Cardiac fibroblast (primary cell): ENCODE results near the gene ELP1.

Experiments
- DNase-seq, 2 donors: peaks; one replicate each; pipeline versions ENCODE4 v3.0.0 to v3.0.0-alpha.2; 2010; ENCODE audit warnings: low read depth in 2 of 2
- H3K4me3 ChIP-seq, 2 donors: replicated peaks in 1 of 2; 1 replicate in 1 of 2; 2 replicates in 1 of 2; pipeline ENCODE4 v1.5.1; 2011; ENCODE audit warnings: low read depth in 2 of 2, low read length in 2 of 2, mild to moderate bottlenecking in 2 of 2, moderate library complexity in 1 of 2
- CTCF ChIP-seq: IDR thresholded peaks from one replicate; pipeline ENCODE4 v1.5.1; 2011; ENCODE audit warnings: low read depth, mild to moderate bottlenecking, low read length, inconsistent platforms

The ELP1 gene

GRCh38 chr9:108884701-108885100 lies 49.2 kb downstream of the ELP1 start:
- no peak for DNase-seq
- H3K4me3 ChIP-seq = no peak overlapping the region

GRCh38 chr9:108883085-108883484 lies 50.8 kb downstream of the ELP1 start:
- H3K4me3 ChIP-seq = no peak overlapping the region
- no peak for TF ChIP-seq CTCF
- DNase-seq = no peak

More at GRCh38 chr9:108884701-108885100, 49.2 kb downstream of the ELP1 start:
- no peak for TF ChIP-seq CTCF

- no peak overlapping the region for H3K4me3 ChIP-seq
- no peak for DNase-seq
- TF ChIP-seq CTCF = no peak
These were observed 51.7 kb downstream of the ELP1 start for GRCh38 chr9:108882052-108882888.

GRCh38 chr9:108880738-108881316 lies 53.1 kb downstream of the ELP1 start:
- H3K4me3 ChIP-seq = no peak overlapping the region
- no peak for TF ChIP-seq CTCF
- no peak for DNase-seq

- TF ChIP-seq CTCF = no peak
- no peak overlapping the region for H3K4me3 ChIP-seq
- DNase-seq = no peak
These were observed 56.4 kb downstream of the ELP1 start for GRCh38 chr9:108877524-108877923.

- H3K4me3 ChIP-seq = no peak overlapping the region
- no peak for TF ChIP-seq CTCF
- DNase-seq = no peak
These were observed 57.5 kb downstream of the ELP1 start for GRCh38 chr9:108876425-108876824.
